ENCODE results near the gene KCNIP1. TPM values are rescaled to one million over a fixed set of nuclear protein-coding genes. Genes with fewer than 3 reads are reported as not detected.

KCNIP1 gene
- total RNA-seq, 3 donors from 2014 or later (not counting 1 experiment from before 2014, with no cell fraction given) = not detected

- intact Hi-C loops (cut with micrococcal nuclease) = loop anchor here (5.0 kb wide), 1 partner anchor 402 kb away; no protein-coding TSS in a partner anchor
- peaks cover 21% of the 10 kb centered on the region in 2 donors for H3K4me1 Mint-ChIP-seq
- no peak for TF ChIP-seq CTCF (IDR thresholded peaks at IDR 0.05)
- H3K4me1 ChIP-seq (ENCODE audit: control insufficient read depth, insufficient read depth, low read length) = peaks cover 16% of the 10 kb centered on the region
- H3K4me3 Mint-ChIP-seq = no peak overlapping the region
- no peaks in the 10 kb centered on the region for H3K27me3 ChIP-seq (ENCODE audit: control insufficient read depth, insufficient read depth, low read length)
- H3K36me3 Mint-ChIP-seq = no peaks in the 10 kb centered on the region
- no peak for ATAC-seq
- H3K27me3 Mint-ChIP-seq (ENCODE audit: low read depth in 2 of 2) = peaks cover 7 to 17% of the 10 kb centered on the region in 2 donors
- no peak overlapping the region for H3K27ac ChIP-seq (ENCODE audit: low read length)
- H3K4me3 ChIP-seq (ENCODE audit: low read length) = no peak overlapping the region
- 82% methylated on average over 7 of the region's 7 CpGs for WGBS (ENCODE audit: insufficient coverage)
- no peaks in the 10 kb centered on the region for H3K9me3 ChIP-seq (ENCODE audit: control insufficient read depth, insufficient read depth, low read length)
- no peaks in the 10 kb centered on the region for H3K36me3 ChIP-seq (ENCODE audit: control insufficient read depth, insufficient read depth, low read length)
- DNase-seq = no peak
- no peaks in the 10 kb centered on the region for H3K9me3 Mint-ChIP-seq
- H3K27ac Mint-ChIP-seq = no peak overlapping the region
Measured at GRCh38 chr5:170629566-170630175, 125.9 kb downstream of the KCNIP1 start.

GRCh38 chr5:170630226-170630625 is 126.4 kb downstream of the KCNIP1 start:
- no peak overlapping the region for H3K4me3 Mint-ChIP-seq
- no peaks in the 10 kb centered on the region for H3K9me3 Mint-ChIP-seq
- Histone ChIP-seq H3K4me3 (ENCODE audit: low read length) (no peak overlapping the region), H3K9me3 (ENCODE audit: control insufficient read depth, insufficient read depth, low read length) (no peaks in the 10 kb centered on the region), H3K4me1 (ENCODE audit: control insufficient read depth, insufficient read depth, low read length) (peaks cover 16% of the 10 kb centered on the region), H3K36me3 (ENCODE audit: control insufficient read depth, insufficient read depth, low read length) (no peaks in the 10 kb centered on the region), H3K27ac (ENCODE audit: low read length) (no peak overlapping the region), H3K27me3 (ENCODE audit: control insufficient read depth, insufficient read depth, low read length) (no peaks in the 10 kb centered on the region)
- peaks cover 7 to 14% of the 10 kb centered on the region in 2 donors for H3K27me3 Mint-ChIP-seq (ENCODE audit: low read depth in 2 of 2)
- DNase-seq = no peak
- ATAC-seq = no peak
- H3K4me1 Mint-ChIP-seq = peaks cover 21% of the 10 kb centered on the region in 2 donors
- no peak overlapping the region for H3K27ac Mint-ChIP-seq
- intact Hi-C loops (cut with micrococcal nuclease) = loop anchor here (5.0 kb wide), 1 partner anchor 403 kb away; no protein-coding TSS in a partner anchor
- TF ChIP-seq CTCF (IDR thresholded peaks at IDR 0.05) = no peak
- H3K36me3 Mint-ChIP-seq = no peaks in the 10 kb centered on the region
- WGBS (ENCODE audit: insufficient coverage) = 93% methylated on average over 8 of the region's 8 CpGs

GRCh38 chr5:170630711-170631141 is 126.9 kb downstream of the KCNIP1 start:
- H3K27ac ChIP-seq (ENCODE audit: low read length) = no peak overlapping the region
- DNase-seq = no peak

More at GRCh38 chr5:170630711-170631141, 126.9 kb downstream of the KCNIP1 start:
- Histone ChIP-seq H3K9me3 (ENCODE audit: control insufficient read depth, insufficient read depth, low read length) (no peaks in the 10 kb centered on the region), H3K36me3 (ENCODE audit: control insufficient read depth, insufficient read depth, low read length) (no peaks in the 10 kb centered on the region), H3K4me3 (ENCODE audit: low read length) (no peak overlapping the region), H3K4me1 (ENCODE audit: control insufficient read depth, insufficient read depth, low read length) (peaks cover 16% of the 10 kb centered on the region), H3K27me3 (ENCODE audit: control insufficient read depth, insufficient read depth, low read length) (no peaks in the 10 kb centered on the region)
- Mint-ChIP-seq H3K36me3 (no peaks in the 10 kb centered on the region), H3K9me3 (no peaks in the 10 kb centered on the region), H3K4me3 (no peak overlapping the region), H3K4me1 (peaks cover 21% of the 10 kb centered on the region in 2 donors), H3K27me3 (ENCODE audit: low read depth in 2 of 2) (peaks cover 7 to 14% of the 10 kb centered on the region in 2 donors), H3K27ac (no peak overlapping the region)
- TF ChIP-seq CTCF (IDR thresholded peaks at IDR 0.05) = no peak
- WGBS (ENCODE audit: insufficient coverage) = 23% methylated on average over 3 of the region's 3 CpGs
- no peak for ATAC-seq
- intact Hi-C loops (cut with micrococcal nuclease) = loop anchor here (5.0 kb wide), 1 partner anchor 403 kb away; no protein-coding TSS in a partner anchor

All from natural killer cell (primary cell).